ENCODE measurements around the gene KIAA1549.
A peak's percentile ranks its signal among the peaks of the same experiment; 100 is the strongest.

The KIAA1549 gene

GRCh38 chr7:138903186-138903820 lies 77.9 kb downstream of the KIAA1549 start:
- DNase-seq, result no peak

DNA sequence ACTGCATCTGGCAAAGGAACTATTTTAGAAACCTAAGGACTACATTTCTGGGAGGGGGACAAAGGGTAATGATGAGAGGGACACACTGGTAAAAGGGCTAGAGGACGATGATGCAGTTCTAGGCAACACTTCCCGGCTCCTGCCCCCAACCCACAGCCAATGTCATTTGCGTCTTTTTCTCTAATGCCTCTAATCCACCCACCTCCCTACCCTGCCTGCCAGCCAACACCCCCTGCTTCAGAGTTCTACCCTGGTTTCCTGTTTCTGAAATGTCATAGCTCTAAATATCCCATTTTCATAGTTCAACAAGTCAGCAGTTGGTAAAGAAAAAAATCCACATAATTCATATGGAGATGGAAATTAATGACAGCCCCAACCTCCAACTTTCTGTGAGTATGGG lies 79.0 kb downstream of the KIAA1549 start:
- no peak for DNase-seq

DNA sequence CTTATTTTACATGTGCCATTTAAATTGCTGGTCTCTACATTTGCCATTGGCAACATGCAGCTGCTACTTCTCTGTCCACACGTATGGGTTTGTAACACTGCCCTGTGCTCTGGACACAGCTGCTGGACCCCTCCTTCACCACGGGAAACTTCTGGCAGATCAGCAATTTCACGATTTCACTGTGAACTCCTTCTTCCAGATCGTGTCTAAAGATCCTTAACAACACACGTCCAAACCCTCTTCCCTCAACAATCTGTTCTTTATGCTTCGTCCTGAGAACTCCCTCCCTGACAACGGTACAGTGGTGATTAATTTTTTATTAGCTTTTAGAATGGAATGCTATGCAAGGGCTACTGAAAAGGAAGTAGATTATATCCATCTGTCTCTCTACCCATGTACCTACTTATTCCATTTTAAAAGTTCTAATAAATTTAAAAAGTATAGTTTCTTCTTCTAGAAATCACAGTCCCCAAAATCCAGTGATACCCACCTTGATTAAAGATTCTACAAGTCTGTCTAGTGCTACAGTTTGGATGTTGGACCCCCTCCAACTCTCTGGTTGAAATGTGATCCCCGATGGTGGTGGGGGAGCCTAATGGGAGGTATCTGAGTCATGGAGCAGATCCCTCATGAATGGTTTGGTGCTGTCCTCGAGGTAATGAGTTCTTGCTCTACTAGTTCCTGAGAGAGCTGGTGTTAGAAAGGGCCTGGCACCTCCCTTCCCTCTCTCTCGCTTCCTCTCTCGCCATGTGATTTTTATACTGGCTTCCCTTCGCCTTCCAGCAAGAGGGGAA lies 81.0 kb downstream of the KIAA1549 start:
- no peak for DNase-seq

DNA sequence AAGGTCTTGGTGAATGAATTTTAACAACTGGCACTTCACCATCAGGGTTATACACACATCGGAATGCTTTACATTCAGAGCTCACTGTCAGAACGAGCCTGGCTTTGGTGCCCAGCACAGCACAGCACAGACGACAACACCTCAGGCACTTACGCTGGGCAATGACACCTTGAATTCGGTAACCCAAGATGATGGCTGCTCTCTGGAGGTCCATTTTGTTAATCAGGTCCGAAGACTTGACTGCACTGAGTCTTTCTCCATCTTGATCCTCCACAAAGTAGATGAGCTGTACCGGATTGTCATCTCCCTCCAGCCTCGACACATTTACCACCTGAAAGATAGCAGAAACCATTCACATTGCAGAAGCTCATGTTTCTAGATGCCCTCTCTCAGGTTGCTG lies 82.4 kb downstream of the KIAA1549 start:
- DNase-seq, result no peak

- no peak for DNase-seq
These were observed 82.9 kb downstream of the KIAA1549 start for GRCh38 chr7:138898255-138898654.

GRCh38 chr7:138895679-138896078 lies 85.5 kb downstream of the KIAA1549 start:
- DNase-seq, result no peak

GRCh38 chr7:138893258-138893657 lies 87.9 kb downstream of the KIAA1549 start:
- no peak for DNase-seq

- DNase-seq, result no peak
These were observed 88.4 kb downstream of the KIAA1549 start for GRCh38 chr7:138892812-138893211.

DNA sequence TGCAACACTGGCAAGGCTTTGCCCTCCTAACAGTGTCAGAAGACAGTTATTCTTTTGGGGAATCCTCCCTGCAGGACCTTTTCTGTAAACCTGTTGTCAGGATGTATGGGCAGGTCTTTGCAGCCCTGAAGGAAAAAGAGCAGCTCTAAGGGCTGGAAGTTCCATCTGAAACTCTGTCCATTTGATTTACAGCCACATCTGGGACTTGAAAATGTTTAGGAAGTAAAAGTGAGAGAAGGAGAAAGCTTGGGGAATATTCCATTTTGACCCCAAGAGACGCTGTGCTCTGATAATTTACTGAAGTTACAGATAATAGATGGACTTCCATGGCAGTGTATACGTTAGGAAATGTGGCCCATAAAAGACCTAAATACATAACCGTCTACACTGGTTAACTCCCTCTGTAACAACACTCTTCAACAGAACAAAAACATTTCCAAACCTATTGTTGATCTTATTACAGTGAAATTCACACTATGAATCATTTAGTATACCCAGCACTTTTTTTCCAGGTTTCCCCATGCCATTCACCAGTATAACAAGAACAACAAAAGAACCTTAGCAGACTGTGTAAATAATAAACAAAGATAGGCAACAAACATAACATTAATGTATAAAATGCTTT lies 89.1 kb downstream of the KIAA1549 start:
- DNase-seq, result no peak

DNA sequence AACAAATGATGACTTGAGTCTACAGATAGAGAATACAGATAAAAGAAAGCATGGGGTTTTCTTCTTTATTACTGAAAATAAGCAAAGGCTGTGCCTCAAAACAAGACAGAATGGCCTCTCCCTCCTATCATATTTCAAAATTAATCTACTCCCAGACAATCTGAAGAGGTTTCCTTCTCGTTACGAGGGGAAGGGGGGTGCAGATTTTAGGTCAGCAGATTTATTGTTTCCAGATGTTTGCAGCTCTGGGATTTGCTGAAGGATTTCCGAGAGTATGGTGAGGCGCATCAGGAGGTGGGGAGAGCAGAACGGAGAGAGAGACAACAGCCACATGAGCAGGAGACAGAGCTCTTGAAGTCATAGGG lies 89.8 kb downstream of the KIAA1549 start:
- peak; percentile 69 for DNase-seq

GRCh38 chr7:138890499-138891445 lies 90.4 kb downstream of the KIAA1549 start:
- DNase-seq, result no peak

DNA sequence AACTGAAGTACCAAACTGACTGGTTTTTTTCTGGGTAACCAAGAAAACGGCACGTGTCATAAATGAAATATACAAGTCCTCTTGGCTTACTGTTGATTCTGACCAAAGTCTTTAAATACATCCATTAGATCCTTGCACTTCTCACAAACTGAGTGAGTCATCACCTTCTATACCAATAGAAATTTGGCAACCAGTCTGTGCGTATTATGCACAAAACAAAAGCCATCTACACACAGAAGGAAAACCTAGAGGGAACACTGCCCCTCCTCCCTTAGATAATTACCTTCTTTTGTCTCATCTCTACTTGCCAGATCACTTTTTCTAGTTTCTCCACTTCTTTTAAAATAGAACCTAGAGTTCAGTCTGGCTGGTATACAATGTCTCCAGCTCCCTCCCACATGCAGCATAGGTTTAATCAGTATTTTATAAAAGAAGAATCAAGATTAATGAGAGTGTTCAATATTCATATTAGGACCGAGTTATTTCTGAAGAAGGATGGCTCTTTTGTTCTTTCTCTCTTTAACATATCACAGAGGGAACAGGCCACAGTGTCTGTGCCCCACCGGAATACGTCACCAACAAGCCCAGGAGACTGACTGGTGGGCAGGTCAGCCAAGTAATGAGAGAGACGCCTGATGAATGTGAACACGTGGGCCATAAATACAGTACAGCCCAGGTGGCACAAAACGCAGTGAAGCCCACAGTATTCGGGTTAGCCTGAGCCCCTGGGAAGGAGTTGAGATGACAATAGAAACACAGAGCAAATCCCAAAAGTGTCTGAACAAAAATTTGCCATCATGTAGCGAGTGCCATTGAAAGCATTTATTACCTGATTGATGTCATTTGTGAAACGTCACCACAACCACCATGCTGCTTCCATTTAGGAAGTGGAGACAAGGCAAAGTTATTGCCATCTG lies 91.3 kb downstream of the KIAA1549 start:
- no peak for DNase-seq

DNA sequence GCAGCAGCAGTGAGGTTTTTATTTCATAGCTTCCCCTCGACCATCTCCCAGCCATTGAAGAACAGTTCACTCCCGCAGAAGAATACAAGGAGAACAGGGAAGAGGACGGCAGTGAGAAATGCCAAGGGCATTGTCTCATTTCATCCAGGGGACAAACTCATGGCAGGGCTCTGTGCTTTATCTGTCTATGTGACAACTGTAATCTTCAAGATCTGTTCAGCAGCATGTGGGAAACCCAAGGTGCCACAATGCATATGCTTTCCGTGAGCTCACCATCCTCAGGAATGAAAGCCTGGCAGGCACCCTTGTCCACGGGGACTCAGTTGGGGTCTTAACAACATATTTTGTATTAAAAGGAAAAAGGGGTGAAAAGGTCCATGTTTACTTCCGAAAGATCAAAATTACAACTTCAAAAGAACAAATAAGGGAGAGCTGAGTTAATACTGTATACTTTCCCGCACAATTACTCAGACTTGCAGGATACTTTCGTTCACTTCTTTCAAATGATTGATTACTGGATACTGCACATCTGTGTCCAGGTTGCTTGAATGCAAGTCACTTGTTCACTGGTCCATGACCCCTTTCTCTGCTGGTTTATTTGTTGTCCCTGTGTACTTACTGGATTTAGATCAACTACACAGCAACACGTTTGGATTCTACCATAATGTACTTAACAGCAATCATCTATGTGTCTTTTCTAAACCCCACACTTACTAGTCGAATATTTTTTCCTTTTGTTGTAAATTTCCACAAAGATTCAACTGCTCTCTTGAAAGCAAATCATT lies 93.1 kb downstream of the KIAA1549 start:
- DNase-seq, result no peak

GRCh38 chr7:138887085-138887710 lies 94.0 kb downstream of the KIAA1549 start:
- DNase-seq, result no peak

- DNase-seq, result no peak
These were observed 94.7 kb downstream of the KIAA1549 start for GRCh38 chr7:138886501-138886917.

- no peak for DNase-seq
These were observed 95.6 kb downstream of the KIAA1549 start for GRCh38 chr7:138885383-138886147.

- no peak for DNase-seq
These were observed 98.9 kb downstream of the KIAA1549 start for GRCh38 chr7:138882249-138882648.

GRCh38 chr7:138881579-138882188 lies 99.5 kb downstream of the KIAA1549 start:
- no peak for DNase-seq

DNA sequence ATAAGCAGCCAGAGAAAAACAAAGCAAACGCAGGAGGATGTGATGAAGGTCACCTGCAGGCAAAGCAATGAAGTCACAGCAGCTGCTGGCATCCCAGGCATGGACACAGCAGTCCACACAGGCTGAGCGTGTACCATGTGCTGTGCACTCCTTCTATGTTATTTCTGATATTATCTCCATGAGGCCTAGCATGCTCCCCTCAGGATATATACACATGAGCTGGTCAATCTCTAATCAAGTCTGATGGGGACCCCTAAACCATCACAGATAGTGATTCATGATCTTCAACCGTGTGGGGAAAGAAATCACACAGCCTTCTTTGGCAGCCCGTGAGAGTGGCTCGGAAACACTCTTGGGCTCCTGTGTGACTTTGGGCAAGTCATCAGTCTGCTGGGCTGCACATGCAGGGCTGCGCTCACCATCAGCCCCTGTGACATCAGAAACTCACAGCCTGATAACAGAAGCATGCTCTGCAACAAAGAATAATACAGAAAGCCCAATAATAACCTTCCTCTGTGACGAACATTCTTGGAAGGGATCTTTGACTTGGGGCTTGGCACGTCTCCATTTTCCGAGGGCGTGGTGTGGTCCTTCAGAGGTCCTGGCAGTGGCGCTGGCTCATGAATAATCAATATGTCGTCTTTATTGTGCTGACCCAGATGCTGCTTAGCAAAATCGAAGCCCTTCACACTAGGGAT lies 100.2 kb downstream of the KIAA1549 start:
- DNase-seq, result no peak
